Uterus (tissue), 4 donors: ENCODE results near the gene TMIGD3. TPM values are rescaled to one million over a fixed set of nuclear protein-coding genes. Genes with fewer than 3 reads are reported as not detected.

ENCODE experiments used
- DNase-seq, 2 donors: peaks; one replicate each; pipeline ENCODE4 v3.0.0-alpha.2; 2019 to 2020
- H3K27ac ChIP-seq, 2 donors: fragments of 200-600 bp; sonication (generic); 1 replicate in 1 of 2; 2 replicates in 1 of 2; pipeline ENCODE4 v1.5.1; 2016 to 2018
- H3K27me3 ChIP-seq, 2 donors: fragments of 200-600 bp; sonication (generic); one replicate each; pipeline ENCODE4 v1.5.1; 2018 to 2019; ENCODE audit warnings: control low read depth in 1 of 2
- H3K36me3 ChIP-seq, 2 donors: fragments of 200-600 bp; sonication (generic); one replicate each; pipeline ENCODE4 v1.5.1; 2019; ENCODE audit warnings: control low read depth in 1 of 2
- H3K4me1 ChIP-seq, 2 donors: fragments of 200-600 bp; sonication (generic); one replicate each; pipeline ENCODE4 v1.5.1; 2018 to 2019; ENCODE audit warnings: control low read depth in 1 of 2
- H3K4me3 ChIP-seq, 2 donors: fragments of 200-600 bp; sonication (generic); 1 replicate in 1 of 2; 2 replicates in 1 of 2; pipeline ENCODE4 v1.5.1; 2018 to 2019; ENCODE audit warnings: mild to moderate bottlenecking in 1 of 2
- H3K9me3 ChIP-seq, 2 donors: fragments of 200-600 bp; sonication (generic); one replicate each; pipeline ENCODE4 v1.5.1; 2019; ENCODE audit warnings: control low read depth in 1 of 2
- POLR2A ChIP-seq, 2 donors: fragments of 450-650 bp; IDR thresholded peaks; one replicate each; pipeline ENCODE4 v1.6.1; 2016; ENCODE audit warnings: antibody characterized with exemption in 2 of 2, mild to moderate bottlenecking in 1 of 2, moderate library complexity in 1 of 2
- intact Hi-C: fragments of 100-400 bp; cut with DNase I; formaldehyde crosslinking; loops from one replicate; pipeline ENCODE4 v1.15.1; 2023; ENCODE audit warnings: low total_unique reads
- total RNA-seq, 4 donors: library from RNA; depleted of rRNA in 3 of 4; stranded (reverse); fragments of >200 nt in 3 of 4; gene quantifications; one replicate each; pipeline versions ENCODE4 v1.1.0 to v1.2.4, GENCODE V29; 2014 to 2023
- TF ChIP-seq, protein P1 (sequence below), 4 experiments: fragments of 200-600 bp in 2 of 4; fragments of 450-650 bp in 2 of 4; sonication (generic) in 2 of 4; IDR thresholded peaks; one replicate each; pipeline ENCODE4 v1.5.1; 2016 to 2019; ENCODE audit warnings: antibody characterized with exemption in 4 of 4, mild to moderate bottlenecking in 2 of 4, moderate library complexity in 1 of 4
- donor health status: DM: yes; HTN: yes; CAD: no.

TMIGD3 gene
- total RNA-seq, 4 donors from 2014 or later: 0.95 to 7.1 TPM; not detected in 2

DNA sequence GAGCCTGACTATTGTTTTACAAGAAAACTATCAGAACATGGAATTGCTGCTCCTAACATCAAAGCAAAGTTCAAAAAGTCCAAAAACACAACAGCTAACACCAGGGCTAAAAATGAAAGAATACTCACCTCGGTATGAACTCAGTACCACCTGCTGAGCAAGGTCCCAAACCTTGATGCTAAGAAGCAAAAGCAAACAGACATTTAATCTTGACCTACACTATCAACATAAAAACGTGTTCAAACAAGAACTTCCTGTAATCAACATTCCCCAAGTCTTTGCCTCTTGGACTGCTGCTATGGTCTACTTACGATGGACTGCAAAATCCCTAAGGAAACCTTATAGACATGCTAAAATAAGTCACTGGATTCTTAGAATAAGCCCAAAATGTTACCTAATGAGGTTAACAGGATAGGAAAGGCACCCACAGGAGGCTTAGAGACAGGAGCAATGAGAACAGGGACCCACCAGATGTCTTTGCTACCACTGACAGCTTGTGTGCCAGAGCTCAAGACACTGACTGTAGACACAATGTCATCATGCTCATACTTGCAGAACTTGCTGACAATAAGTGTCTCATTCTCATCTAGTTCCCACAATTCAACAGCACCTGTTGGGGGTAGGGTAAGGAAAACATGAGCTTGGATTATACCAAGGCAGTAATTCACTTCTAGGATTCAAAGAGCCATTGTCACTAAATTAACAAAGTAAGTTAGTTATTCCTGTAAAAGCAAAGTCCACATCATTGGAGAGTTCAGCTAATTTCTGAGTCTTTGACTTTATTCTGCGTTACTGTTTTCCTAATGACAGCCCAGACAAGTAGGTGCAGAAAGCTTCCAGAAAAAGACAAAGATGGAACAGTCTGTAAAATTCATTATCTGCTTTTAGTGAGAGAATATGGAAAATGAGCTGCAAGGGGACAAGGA, 56.2 kb downstream of the TMIGD3 start:
- Histone ChIP-seq H3K4me1 (peaks cover 0 to 17% of the 10 kb centered on the region in 2 donors), H3K27me3 (no peaks in the 10 kb centered on the region), H3K9me3 (no peaks in the 10 kb centered on the region), H3K4me3 (peak overlapping the region in 1 of 2 donors; percentile 86), H3K27ac (no peak overlapping the region), H3K36me3 (no peaks in the 10 kb centered on the region)
- no peak for DNase-seq
- TF ChIP-seq POLR2A (IDR thresholded peaks at IDR 0.05): no peak
- TF ChIP-seq, protein P1, sequence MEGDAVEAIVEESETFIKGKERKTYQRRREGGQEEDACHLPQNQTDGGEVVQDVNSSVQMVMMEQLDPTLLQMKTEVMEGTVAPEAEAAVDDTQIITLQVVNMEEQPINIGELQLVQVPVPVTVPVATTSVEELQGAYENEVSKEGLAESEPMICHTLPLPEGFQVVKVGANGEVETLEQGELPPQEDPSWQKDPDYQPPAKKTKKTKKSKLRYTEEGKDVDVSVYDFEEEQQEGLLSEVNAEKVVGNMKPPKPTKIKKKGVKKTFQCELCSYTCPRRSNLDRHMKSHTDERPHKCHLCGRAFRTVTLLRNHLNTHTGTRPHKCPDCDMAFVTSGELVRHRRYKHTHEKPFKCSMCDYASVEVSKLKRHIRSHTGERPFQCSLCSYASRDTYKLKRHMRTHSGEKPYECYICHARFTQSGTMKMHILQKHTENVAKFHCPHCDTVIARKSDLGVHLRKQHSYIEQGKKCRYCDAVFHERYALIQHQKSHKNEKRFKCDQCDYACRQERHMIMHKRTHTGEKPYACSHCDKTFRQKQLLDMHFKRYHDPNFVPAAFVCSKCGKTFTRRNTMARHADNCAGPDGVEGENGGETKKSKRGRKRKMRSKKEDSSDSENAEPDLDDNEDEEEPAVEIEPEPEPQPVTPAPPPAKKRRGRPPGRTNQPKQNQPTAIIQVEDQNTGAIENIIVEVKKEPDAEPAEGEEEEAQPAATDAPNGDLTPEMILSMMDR (IDR thresholded peaks at IDR 0.05): no peak
- intact Hi-C loops: no loop called here

DNA sequence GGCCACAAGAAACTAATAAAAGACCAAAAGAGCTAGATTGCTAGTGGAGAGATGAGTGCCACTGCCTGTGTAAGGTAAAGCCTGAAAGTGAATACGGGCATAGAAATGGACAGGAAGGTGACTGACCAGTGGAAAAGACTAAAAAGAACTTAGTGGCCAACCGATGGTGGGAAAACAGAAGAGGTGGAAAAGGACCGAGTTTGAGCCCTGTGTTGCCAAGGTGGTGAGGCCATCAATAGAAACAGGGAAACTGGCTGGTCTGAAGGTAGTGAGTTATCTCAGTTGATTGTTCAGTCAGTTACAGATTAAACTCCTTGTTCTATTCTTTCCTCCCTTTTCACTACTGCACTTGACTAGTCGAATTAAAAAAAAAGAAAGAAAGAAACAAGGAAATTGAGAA, 56.9 kb downstream of the TMIGD3 start:
- TF ChIP-seq, protein P1 (IDR thresholded peaks at IDR 0.05): no peak
- no peak for TF ChIP-seq POLR2A (IDR thresholded peaks at IDR 0.05)
- Histone ChIP-seq H3K36me3 (no peaks in the 10 kb centered on the region), H3K27me3 (no peaks in the 10 kb centered on the region), H3K4me1 (peaks cover 0 to 17% of the 10 kb centered on the region in 2 donors), H3K4me3 (no peak overlapping the region), H3K9me3 (no peaks in the 10 kb centered on the region), H3K27ac (no peak overlapping the region)
- intact Hi-C loops: no loop called here
- DNase-seq: no peak

DNA sequence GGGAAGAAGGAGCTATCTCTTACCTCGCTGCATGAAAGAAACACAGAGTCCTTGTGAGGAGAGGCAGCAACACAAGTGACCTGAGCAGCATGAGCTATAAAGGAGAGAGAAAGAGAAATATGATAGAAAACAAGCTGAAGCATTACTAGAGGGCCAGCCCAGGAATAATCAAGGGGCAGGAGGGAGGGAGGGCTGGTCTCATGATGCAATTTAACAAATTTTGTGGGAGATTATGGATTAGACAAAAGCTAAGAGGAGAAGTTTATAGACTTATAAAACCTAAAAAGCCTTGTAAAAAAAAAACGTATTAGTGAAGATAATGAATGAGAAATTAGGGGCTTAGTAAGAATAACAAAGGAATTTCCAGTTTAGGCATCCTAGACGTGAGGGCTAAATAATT, 59.4 kb downstream of the TMIGD3 start:
- no peak for DNase-seq
- no peaks in the 10 kb centered on the region for H3K27me3 ChIP-seq
- H3K4me3 ChIP-seq: no peak overlapping the region
- peaks cover 0 to 6% of the 10 kb centered on the region in 2 donors for H3K4me1 ChIP-seq
- no peak for TF ChIP-seq POLR2A (IDR thresholded peaks at IDR 0.05)
- TF ChIP-seq, protein P1 (IDR thresholded peaks at IDR 0.05): no peak
- intact Hi-C loops: no loop called here
- no peaks in the 10 kb centered on the region for H3K9me3 ChIP-seq
- no peaks in the 10 kb centered on the region for H3K36me3 ChIP-seq
- no peak overlapping the region for H3K27ac ChIP-seq

DNA sequence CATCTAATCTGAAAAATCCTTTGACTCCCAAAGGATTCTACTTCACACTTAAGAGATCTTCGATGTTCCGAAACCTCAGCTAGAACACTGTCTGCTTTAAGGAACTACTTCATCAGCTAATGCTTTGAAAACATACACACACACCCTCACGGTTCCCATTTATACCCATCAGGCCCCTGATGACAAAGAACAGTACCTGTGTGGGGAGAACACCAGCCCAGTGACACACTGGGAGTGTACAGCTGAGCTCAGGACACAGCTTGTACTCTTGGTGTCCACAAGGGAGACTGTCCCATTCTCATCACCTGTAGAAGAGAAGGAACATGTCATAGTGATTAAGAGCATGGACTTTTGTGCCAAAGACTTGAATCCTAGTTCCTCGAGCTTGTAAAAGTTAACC, 61.0 kb downstream of the TMIGD3 start:
- H3K36me3 ChIP-seq: no peaks in the 10 kb centered on the region
- H3K4me1 ChIP-seq: peaks cover 0 to under 1% of the 10 kb centered on the region in 2 donors
- TF ChIP-seq, protein P1 (IDR thresholded peaks at IDR 0.05): no peak
- no peak for TF ChIP-seq POLR2A (IDR thresholded peaks at IDR 0.05)
- no peaks in the 10 kb centered on the region for H3K27me3 ChIP-seq
- no peaks in the 10 kb centered on the region for H3K9me3 ChIP-seq
- intact Hi-C loops: no loop called here
- H3K4me3 ChIP-seq: no peak overlapping the region
- DNase-seq: no peak
- H3K27ac ChIP-seq: no peak overlapping the region

DNA sequence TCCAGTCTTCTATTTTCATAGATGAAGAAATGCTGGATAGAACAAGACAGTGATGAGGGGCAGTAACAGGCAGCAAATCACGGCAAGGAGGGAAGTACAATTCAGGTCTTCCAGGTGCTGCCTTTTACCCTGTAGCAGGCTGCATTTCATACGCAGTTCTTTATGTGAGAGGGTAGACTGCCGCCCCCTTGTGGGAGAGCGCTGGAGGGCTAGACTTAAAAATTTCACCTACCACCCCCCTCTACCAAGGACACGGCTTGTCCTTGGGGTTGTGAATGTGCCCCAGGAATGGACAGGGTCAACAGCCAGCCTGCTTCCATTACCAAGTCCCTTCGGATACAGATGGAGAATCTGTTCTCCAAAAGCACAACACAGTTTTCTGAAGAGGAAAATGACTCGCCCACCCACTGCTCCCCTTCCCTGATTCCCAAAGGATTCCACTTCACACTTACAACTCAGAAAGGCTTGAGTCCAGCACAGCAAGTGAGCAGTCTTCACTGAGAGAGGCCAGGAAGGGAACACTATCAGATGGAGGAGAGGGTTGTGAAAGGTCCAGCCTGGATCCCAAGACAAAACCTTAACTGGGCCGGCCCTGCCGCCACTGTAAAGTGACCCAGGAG, 61.8 kb downstream of the TMIGD3 start:
- Histone ChIP-seq H3K27ac (no peak overlapping the region), H3K36me3 (no peaks in the 10 kb centered on the region), H3K27me3 (no peaks in the 10 kb centered on the region), H3K4me1 (no peaks in the 10 kb centered on the region), H3K9me3 (no peaks in the 10 kb centered on the region), H3K4me3 (no peak overlapping the region)
- no peak for DNase-seq
- TF ChIP-seq POLR2A (IDR thresholded peaks at IDR 0.05): no peak
- TF ChIP-seq, protein P1 (IDR thresholded peaks at IDR 0.05): no peak
- intact Hi-C loops: no loop called here
